Measurements from ENCODE around the gene PTPN6. TPM values are rescaled to one million over a fixed set of nuclear protein-coding genes. Genes with fewer than 3 reads are reported as not detected.

PTPN6 gene
- total RNA-seq, 1 donor from 2014 or later: 6.0 TPM

- Histone ChIP-seq H3K9ac (no peak overlapping the region), H3K27me3 (no peaks in the 10 kb centered on the region), H3K4me3 (no peak overlapping the region), H3K4me2 (no peak overlapping the region), H3F3A (ENCODE audit: low read depth) (peaks cover 42% of the 10 kb centered on the region), H3K9me3 (ENCODE audit: low read depth) (no peaks in the 10 kb centered on the region), H3K36me3 (no peaks in the 10 kb centered on the region), H3K27ac (no peak overlapping the region), H3K79me2 (ENCODE audit: low read depth) (peaks cover 9% of the 10 kb centered on the region), H4K20me1 (ENCODE audit: low read depth) (no peaks in the 10 kb centered on the region), H3K4me1 (peaks cover 21% of the 10 kb centered on the region), H2AFZ (replicated peaks) (no peak overlapping the region)
- H3K27ac Mint-ChIP-seq: no peak overlapping the region
- H3K4me3 Mint-ChIP-seq: peak overlapping the region; percentile 10
- no peak for TF ChIP-seq CTCF (IDR thresholded peaks at IDR 0.05)
- no peak for TF ChIP-seq EZH2phosphoT487 (IDR thresholded peaks at IDR 0.05)
- H3K9me3 Mint-ChIP-seq: no peaks in the 10 kb centered on the region
- peaks cover 3% of the 10 kb centered on the region for H3K27me3 Mint-ChIP-seq (ENCODE audit: insufficient read depth, low read depth)
- DNase-seq (ENCODE audit: low spot score): no peak
- H3K36me3 Mint-ChIP-seq: peaks cover 4% of the 10 kb centered on the region
- peaks cover 24% of the 10 kb centered on the region for H3K4me1 Mint-ChIP-seq
Measured at GRCh38 chr12:6909421-6910145, 41.6 kb upstream of the PTPN6 start.

- Mint-ChIP-seq H3K4me1 (peaks cover 46% of the 10 kb centered on the region), H3K27ac (peak overlapping the region; percentile 52), H3K36me3 (peaks cover 15% of the 10 kb centered on the region), H3K9me3 (no peaks in the 10 kb centered on the region), H3K4me3 (peak overlapping the region; percentile 73), H3K27me3 (ENCODE audit: insufficient read depth, low read depth) (peaks cover 5% of the 10 kb centered on the region)
- Histone ChIP-seq H3K36me3 (no peaks in the 10 kb centered on the region), H3K27ac (no peak overlapping the region), H3K4me3 (no peak overlapping the region), H2AFZ (replicated peaks) (no peak overlapping the region), H3K9ac (no peak overlapping the region), H3K27me3 (no peaks in the 10 kb centered on the region), H3F3A (ENCODE audit: low read depth) (peaks cover 43% of the 10 kb centered on the region), H3K9me3 (ENCODE audit: low read depth) (no peaks in the 10 kb centered on the region), H3K4me1 (peaks cover 14% of the 10 kb centered on the region), H3K4me2 (no peak overlapping the region), H3K79me2 (ENCODE audit: low read depth) (peaks cover 31% of the 10 kb centered on the region), H4K20me1 (ENCODE audit: low read depth) (peaks cover 16% of the 10 kb centered on the region)
- TF ChIP-seq EZH2 (IDR thresholded peaks at IDR 0.05) (no peak), CTCF (IDR thresholded peaks at IDR 0.05) (no peak), EZH2phosphoT487 (IDR thresholded peaks at IDR 0.05) (no peak)
- DNase-seq (ENCODE audit: low spot score): no peak
Measured at GRCh38 chr12:6912164-6912935, 38.8 kb upstream of the PTPN6 start.

GRCh38 chr12:6914246-6914946 is 36.8 kb upstream of the PTPN6 start, which contains the start of gene ENO2:
Gene ENO2, plus strand, starts transcription at chr12:6914580. Its CDS starts 1,253 bp downstream, at chr12:6915833.
- no peaks in the 10 kb centered on the region for H3K27me3 ChIP-seq
- peaks cover 31% of the 10 kb centered on the region for H3K79me2 ChIP-seq (ENCODE audit: low read depth)
- TF ChIP-seq CTCF (IDR thresholded peaks at IDR 0.05) (no peak), EZH2phosphoT487 (IDR thresholded peaks at IDR 0.05) (no peak), EZH2 (IDR thresholded peaks at IDR 0.05) (no peak)
- peak within 1 kb of the TSS; percentile 83 for H3K4me2 ChIP-seq
- Mint-ChIP-seq H3K27ac (peak within 1 kb of the TSS; percentile 85), H3K36me3 (peaks cover 21% of the 10 kb centered on the region), H3K4me1 (peaks cover 46% of the 10 kb centered on the region), H3K27me3 (ENCODE audit: insufficient read depth, low read depth) (peaks cover 5% of the 10 kb centered on the region), H3K4me3 (peak within 1 kb of the TSS; percentile 90), H3K9me3 (no peaks in the 10 kb centered on the region)
- H3K36me3 ChIP-seq: no peaks in the 10 kb centered on the region
- peak within 1 kb of the TSS; percentile 79 for H2AFZ ChIP-seq (replicated peaks)
- DNase-seq (ENCODE audit: low spot score): peak; percentile 79
- no peaks in the 10 kb centered on the region for H3K9me3 ChIP-seq (ENCODE audit: low read depth)
- no peak within 1 kb of the TSS for H3K27ac ChIP-seq
- H4K20me1 ChIP-seq (ENCODE audit: low read depth): peaks cover 18% of the 10 kb centered on the region
- H3K4me1 ChIP-seq: peaks cover 14% of the 10 kb centered on the region
- no peak within 1 kb of the TSS for H3K9ac ChIP-seq
- H3F3A ChIP-seq (ENCODE audit: low read depth): peaks cover 39% of the 10 kb centered on the region
- peak within 1 kb of the TSS; percentile 79 for H3K4me3 ChIP-seq

All from neural progenitor cell (in vitro differentiated cells).